HG03439 (cell line): Measurements from ENCODE around the gene FRAT1.
"Not testable (repeated sequence)": the region's sequence is repeated elsewhere in the genome, so short reads cannot be mapped to it uniquely, and the experiment has no call there.

Experiments
- ATAC-seq: cut with Tn5 transposase; IDR thresholded peaks from one replicate; pipeline ENCODE4 v1.9.1; 2021; ENCODE audit warnings: mild to moderate bottlenecking, moderate library complexity; ENCODE audit not compliant: unreplicated experiment

Gene FRAT1

GRCh38 chr10:97318772-97319651 is at the start of gene FRAT1:
Gene FRAT1 (plus strand): TSS chr10:97319271. CDS start chr10:97319454, 183 bp downstream.
- ATAC-seq = peak; percentile 88

GRCh38 chr10:97270523-97271154 is 48.4 kb upstream of the FRAT1 start:
- ATAC-seq = no peak

- ATAC-seq = no peak
Measured at GRCh38 chr10:97273700-97274099, 45.4 kb upstream of the FRAT1 start.

GRCh38 chr10:97274828-97275227 is 44.2 kb upstream of the FRAT1 start:
- ATAC-seq = no peak

GRCh38 chr10:97277551-97277950 is 41.5 kb upstream of the FRAT1 start:
- ATAC-seq = no peak

- ATAC-seq = no peak
Measured at GRCh38 chr10:97278491-97278989, 40.5 kb upstream of the FRAT1 start.

GRCh38 chr10:97279121-97279815 is 39.8 kb upstream of the FRAT1 start:
- no peak for ATAC-seq

- no peak for ATAC-seq
Measured at GRCh38 chr10:97280783-97281182, 38.3 kb upstream of the FRAT1 start.

- ATAC-seq = not testable (repeated sequence)
Measured at GRCh38 chr10:97290076-97290475, 29.0 kb upstream of the FRAT1 start.

GRCh38 chr10:97290576-97291356 is 28.3 kb upstream of the FRAT1 start:
- ATAC-seq = not testable (repeated sequence)

- no peak for ATAC-seq
Measured at GRCh38 chr10:97291357-97292096, 27.5 kb upstream of the FRAT1 start.

- peak; percentile 99 for ATAC-seq
Measured at GRCh38 chr10:97292097-97292861, 26.8 kb upstream of the FRAT1 start, which contains the start of gene ARHGAP19. Gene ARHGAP19 (minus strand): TSS chr10:97292637. CDS start chr10:97292627, 10 bp downstream.

GRCh38 chr10:97292862-97293198 is 26.2 kb upstream of the FRAT1 start:
- ATAC-seq = no peak

GRCh38 chr10:97297556-97298222 is 21.4 kb upstream of the FRAT1 start:
- no peak for ATAC-seq

- no peak for ATAC-seq
Measured at GRCh38 chr10:97298223-97298571, 20.9 kb upstream of the FRAT1 start.

GRCh38 chr10:97300980-97301379 is 18.1 kb upstream of the FRAT1 start:
- ATAC-seq = no peak

- no peak for ATAC-seq
Measured at GRCh38 chr10:97302088-97302791, 16.8 kb upstream of the FRAT1 start.

GRCh38 chr10:97307441-97307840 is 11.6 kb upstream of the FRAT1 start:
- no peak for ATAC-seq
